Ramos (cell line): ENCODE data around the gene GMDS.

Source experiments
- in situ Hi-C: fragments of 300-500 bp; cut with MboI; formaldehyde crosslinking; loops from one replicate; pipeline ENCODE4 v1.14.3; 2022; ENCODE audit warnings: low sequenced_read_pairs; ENCODE audit not compliant: unreplicated experiment

Gene GMDS

GRCh38 chr6:1607516-1608221, 637.7 kb downstream of the GMDS start:
- in situ Hi-C loops, result no loop called here

- in situ Hi-C loops, result no loop called here
These were observed 638.5 kb downstream of the GMDS start for GRCh38 chr6:1606780-1607515.

- in situ Hi-C loops, result no loop called here
These were observed 639.3 kb downstream of the GMDS start for GRCh38 chr6:1605893-1606779.

- in situ Hi-C loops, result no loop called here
These were observed 640.2 kb downstream of the GMDS start for GRCh38 chr6:1605004-1605892.

- in situ Hi-C loops, result no loop called here
These were observed 641.0 kb downstream of the GMDS start for GRCh38 chr6:1604158-1605003.

- in situ Hi-C loops, result no loop called here
These were observed 641.7 kb downstream of the GMDS start for GRCh38 chr6:1603708-1604107.

GRCh38 chr6:1602049-1602713, 643.2 kb downstream of the GMDS start:
- in situ Hi-C loops, result no loop called here

- in situ Hi-C loops, result no loop called here
These were observed 644.0 kb downstream of the GMDS start for GRCh38 chr6:1601158-1602048.

GRCh38 chr6:1600764-1601157, 644.6 kb downstream of the GMDS start:
- in situ Hi-C loops, result no loop called here

GRCh38 chr6:1600063-1600763, 645.2 kb downstream of the GMDS start:
- in situ Hi-C loops, result no loop called here

- in situ Hi-C loops, result loop anchor here (10.0 kb wide), 2 partner anchors 755 to 1035 kb away; no protein-coding TSS in a partner anchor
These were observed 645.9 kb downstream of the GMDS start for GRCh38 chr6:1599469-1599868.

GRCh38 chr6:1598886-1599285, 646.5 kb downstream of the GMDS start:
- in situ Hi-C loops, result loop anchor here (10.0 kb wide), 2 partner anchors 756 to 1036 kb away; no protein-coding TSS in a partner anchor

- in situ Hi-C loops, result loop anchor here (10.0 kb wide), 2 partner anchors 756 to 1036 kb away; no protein-coding TSS in a partner anchor
These were observed 647.0 kb downstream of the GMDS start for GRCh38 chr6:1598433-1598832.

- in situ Hi-C loops, result loop anchor here (10.0 kb wide), 2 partner anchors 757 to 1037 kb away; no protein-coding TSS in a partner anchor
These were observed 647.5 kb downstream of the GMDS start for GRCh38 chr6:1597924-1598323.

- in situ Hi-C loops, result loop anchor here (10.0 kb wide), 2 partner anchors 758 to 1038 kb away; no protein-coding TSS in a partner anchor
These were observed 648.2 kb downstream of the GMDS start for GRCh38 chr6:1597121-1597744.
